NCI-H2196 treated with DMSO at 0.1 percent for 48 hours (cell line): ENCODE data around the gene NPSR1.
"Not testable (repeated sequence)": the region's sequence is repeated elsewhere in the genome, so short reads cannot be mapped to it uniquely, and the experiment has no call there.

Experiments used
- DNase-seq: peaks from one replicate; lab custom pipeline; 2025; ENCODE audit not compliant: unreplicated experiment; lab: John Stamatoyannopoulos, UW

NPSR1 gene, protein sequence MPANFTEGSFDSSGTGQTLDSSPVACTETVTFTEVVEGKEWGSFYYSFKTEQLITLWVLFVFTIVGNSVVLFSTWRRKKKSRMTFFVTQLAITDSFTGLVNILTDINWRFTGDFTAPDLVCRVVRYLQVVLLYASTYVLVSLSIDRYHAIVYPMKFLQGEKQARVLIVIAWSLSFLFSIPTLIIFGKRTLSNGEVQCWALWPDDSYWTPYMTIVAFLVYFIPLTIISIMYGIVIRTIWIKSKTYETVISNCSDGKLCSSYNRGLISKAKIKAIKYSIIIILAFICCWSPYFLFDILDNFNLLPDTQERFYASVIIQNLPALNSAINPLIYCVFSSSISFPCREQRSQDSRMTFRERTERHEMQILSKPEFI

GRCh38 chr7:34657632-34658268 lies at the start of gene NPSR1:
TSS of gene NPSR1 (plus strand) at chr7:34658218. CDS start at chr7:34658413, 195 bp downstream.
- no peak for DNase-seq

DNA sequence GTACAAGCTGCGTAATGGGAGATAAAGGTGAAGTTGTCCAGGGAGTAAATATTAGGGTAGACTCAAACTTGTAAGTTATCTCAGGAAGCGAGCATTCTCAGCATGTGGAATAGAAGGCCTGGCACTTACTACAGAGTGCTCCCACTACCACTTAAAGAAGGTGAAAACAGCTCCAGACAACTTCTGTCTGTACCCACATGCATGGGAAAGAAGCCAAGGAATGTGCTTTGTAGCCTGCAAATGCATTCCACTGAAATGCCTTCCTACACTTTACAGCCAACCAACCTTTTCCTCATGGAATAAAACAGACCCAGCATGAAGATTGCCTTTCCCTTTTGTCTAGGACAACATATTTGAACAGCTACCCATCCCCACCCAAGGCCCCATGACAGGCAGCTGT lies 45.4 kb upstream of the NPSR1 start:
- no peak for DNase-seq

GRCh38 chr7:34620425-34620824 lies 37.6 kb upstream of the NPSR1 start:
- DNase-seq, result no peak

- no peak for DNase-seq
Measured at GRCh38 chr7:34622182-34622581, 35.8 kb upstream of the NPSR1 start.

DNA sequence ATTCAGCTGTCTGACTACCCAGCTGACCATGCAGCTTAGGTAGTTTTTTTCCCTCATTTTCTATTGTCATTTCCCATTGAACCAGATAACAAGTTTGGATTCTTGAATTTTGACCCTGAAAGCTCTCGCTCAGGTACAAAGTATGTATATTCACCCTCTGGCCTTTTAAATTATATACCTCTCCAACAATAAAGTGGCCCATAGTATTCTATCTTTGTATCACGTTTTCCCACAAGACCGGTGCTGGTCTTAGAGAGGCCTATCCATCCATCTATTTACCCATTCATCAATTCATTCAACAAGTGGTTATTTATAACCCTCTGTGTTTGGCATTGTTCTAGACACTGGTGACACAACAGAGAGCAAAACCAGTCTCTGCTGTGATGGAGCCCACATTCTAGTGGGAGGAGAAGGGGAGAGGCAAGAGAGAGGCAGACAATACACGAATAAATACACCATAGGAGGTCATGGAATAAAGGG lies 35.2 kb upstream of the NPSR1 start:
- no peak for DNase-seq

GRCh38 chr7:34628618-34629017 lies 29.4 kb upstream of the NPSR1 start:
- DNase-seq, result not testable (repeated sequence)

GRCh38 chr7:34652809-34653208 lies 5.2 kb upstream of the NPSR1 start:
- no peak for DNase-seq

GRCh38 chr7:34653787-34654186 lies 4.2 kb upstream of the NPSR1 start:
- DNase-seq, result no peak

DNA sequence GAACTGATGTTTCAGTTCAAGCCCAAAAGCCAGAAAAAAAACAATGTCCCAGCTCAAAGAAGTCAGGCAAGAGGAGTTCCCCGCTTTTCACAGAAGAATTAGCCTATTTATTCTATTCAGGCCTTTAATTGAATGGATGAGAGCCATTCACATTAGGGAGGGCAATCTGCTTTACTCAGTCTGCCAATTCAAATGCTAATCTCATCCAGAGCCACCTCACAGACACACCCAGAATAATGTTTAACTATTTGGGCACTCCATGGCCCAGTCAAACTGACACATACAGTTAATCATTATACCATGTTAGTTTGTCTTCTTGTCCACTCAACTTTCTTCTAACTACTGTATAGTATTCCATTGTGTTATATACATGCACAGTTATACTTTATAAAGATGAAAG lies 2.6 kb upstream of the NPSR1 start:
- DNase-seq, result no peak

GRCh38 chr7:34656041-34656440 lies 2.0 kb upstream of the NPSR1 start:
- DNase-seq, result no peak

GRCh38 chr7:34659472-34660075 lies 1.6 kb downstream of the NPSR1 start:
- DNase-seq, result no peak

DNA sequence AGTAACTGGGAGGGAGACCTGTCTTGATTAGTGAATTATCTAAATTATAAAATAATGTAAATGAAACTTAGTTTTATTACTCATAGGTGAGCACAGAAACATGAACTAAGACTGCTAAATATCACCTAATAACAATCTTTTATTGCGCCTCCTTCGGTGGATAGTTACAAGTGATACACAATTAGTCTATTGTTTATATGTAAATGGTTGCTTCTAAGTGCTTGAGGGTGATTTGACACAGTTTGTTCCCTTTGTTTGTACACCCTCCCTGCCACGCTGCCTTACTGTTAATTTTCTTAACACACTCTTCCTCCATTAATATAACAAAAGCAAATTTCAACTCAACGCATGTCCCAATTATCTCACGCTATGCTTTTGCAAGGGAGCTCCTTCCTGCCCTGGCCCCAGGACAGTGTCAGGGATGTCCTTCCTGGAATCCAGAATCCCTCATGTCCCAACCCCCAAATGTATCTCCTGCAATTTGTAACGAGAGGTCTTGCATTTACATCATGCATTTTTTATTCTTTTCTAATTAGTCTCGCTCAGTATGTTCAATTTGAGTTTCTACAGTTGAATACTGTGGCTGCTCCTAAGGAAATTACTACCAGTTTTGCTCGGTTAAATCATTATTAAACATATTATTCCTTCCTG lies 4.2 kb downstream of the NPSR1 start:
- no peak for DNase-seq

- no peak for DNase-seq
Measured at GRCh38 chr7:34664755-34665154, 6.7 kb downstream of the NPSR1 start.

DNA sequence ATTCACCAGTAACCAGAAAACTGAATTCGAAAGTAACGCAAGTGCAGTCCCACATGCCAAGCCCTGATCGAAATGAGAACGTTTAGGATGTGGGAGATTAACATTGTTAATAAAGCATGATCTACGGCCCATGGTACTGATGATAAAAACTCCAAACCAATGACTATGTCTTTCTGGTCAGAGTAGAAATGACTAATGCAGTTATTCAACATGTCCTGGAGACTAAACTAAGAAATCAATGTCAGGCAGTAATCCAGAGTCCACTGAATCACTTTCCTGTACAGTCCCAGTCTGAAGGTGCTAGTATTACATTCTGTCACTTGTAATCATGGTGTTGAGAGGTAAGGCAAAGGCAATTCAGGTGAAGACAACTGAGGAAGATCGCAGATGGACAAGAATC lies 14.4 kb downstream of the NPSR1 start:
- DNase-seq, result no peak

- DNase-seq, result no peak
Measured at GRCh38 chr7:34673066-34673465, 15.0 kb downstream of the NPSR1 start.

GRCh38 chr7:34675749-34676374 lies 17.8 kb downstream of the NPSR1 start:
- DNase-seq, result no peak

DNA sequence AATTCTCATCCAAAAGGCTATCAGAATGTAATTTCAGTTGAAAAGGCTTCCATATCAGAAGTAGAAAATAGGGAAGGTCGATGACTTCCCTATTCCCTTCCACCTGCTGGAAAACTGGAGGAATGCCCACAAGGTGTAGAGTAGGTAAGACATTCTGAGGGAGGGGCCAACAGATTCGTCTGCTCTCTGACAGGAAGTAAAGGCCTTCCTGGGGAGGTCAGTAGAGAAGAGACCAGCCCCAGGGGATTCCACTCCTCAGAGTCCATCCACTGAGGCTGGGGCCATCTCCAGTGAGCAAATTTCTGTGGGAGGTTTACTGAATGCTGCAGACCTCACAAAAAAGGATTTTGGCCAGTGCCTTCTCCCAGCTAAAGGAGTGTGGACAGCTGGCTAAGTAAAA lies 19.5 kb downstream of the NPSR1 start:
- DNase-seq, result no peak

DNA sequence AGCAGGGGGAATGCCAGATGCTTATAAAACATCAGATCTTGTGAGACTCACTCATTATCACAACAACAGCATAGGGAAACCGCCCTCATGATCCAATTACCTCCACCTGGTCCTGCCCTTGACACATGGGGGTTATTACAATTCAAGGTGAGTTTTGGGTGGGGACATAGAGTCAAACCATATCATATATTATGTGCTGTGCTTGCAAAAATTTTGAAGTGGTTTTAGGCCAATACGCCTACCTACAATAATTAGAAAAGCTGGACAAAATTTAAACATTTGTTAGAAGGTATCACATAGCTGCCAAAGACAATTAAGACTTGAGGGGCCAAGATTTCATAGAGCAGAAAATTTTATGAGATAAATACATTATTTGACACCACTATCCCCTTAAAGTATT lies 29.5 kb downstream of the NPSR1 start:
- no peak for DNase-seq

DNA sequence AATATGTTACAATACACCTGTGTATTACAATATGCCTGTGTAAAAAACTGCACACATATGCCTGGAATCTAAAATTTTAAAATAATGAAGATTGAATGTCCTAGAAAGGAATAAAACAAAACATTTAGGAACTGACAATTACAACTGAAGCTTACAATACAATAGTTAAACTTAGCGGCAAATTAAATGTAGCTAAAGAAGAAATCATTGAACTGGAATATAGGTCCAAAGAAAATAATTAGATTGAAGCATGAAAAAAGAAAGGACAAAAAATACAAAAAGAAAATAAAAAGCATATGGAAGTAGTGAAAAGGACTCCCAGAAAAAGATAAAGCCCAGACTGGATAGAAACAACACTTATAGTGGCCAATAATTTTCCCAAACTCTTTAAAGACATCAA lies 38.4 kb downstream of the NPSR1 start:
- no peak for DNase-seq

GRCh38 chr7:34709771-34710170 lies 51.8 kb downstream of the NPSR1 start:
- DNase-seq, result no peak

DNA sequence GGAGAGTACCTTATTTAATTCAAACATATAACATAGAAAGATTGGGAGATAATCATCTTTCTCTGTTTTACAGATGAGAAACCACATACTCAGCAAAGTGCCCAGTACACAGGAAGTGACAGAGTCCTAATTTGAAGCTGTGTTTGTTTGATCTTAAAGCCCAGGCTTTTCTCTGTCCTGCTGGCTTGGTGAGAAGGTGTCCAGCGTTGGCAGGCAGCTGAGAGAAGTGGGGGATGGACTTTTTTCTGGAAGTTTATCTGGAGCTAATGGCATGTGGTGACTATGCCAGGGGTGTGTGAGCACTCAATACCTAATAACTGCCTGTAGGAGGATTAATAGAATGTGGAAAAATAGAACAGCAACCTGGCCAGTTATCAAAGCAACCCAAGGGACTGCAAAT lies 60.8 kb downstream of the NPSR1 start:
- no peak for DNase-seq
